ENCODE measurements around the gene FRMPD4. TPM values are rescaled to one million over a fixed set of nuclear protein-coding genes. Genes with fewer than 3 reads are reported as not detected.

The FRMPD4 gene
- total RNA-seq, 1 donor from 2014 or later, result 0.54 TPM

DNA sequence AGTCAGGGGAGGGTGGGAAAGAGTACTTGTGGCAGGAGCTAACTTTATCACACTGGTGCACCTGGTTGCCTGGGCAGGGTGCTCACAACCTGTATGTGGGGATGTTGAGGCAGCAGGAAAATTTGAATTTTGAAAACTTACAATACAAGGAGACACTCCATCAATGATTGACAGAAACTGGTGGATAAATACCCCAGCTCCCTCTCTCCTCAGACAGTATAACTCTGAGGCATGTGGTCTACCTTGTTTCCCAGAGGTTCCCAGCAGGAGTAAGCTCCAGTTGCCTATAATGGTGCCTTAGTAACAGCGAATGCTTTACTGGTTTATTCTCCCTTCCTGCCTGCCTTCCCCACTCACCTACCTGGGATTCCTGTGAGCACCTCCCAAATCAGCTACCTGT is 541.2 kb downstream of the FRMPD4 start:
- H3K4me3 ChIP-seq (ENCODE audit: insufficient read depth, low read depth, low read length), result no peak overlapping the region
- H3K79me2 ChIP-seq (ENCODE audit: insufficient read depth, low read length), result no peaks in the 10 kb centered on the region
- H3K27me3 Mint-ChIP-seq (ENCODE audit: low read depth, unreplicated experiment), result no peaks in the 10 kb centered on the region
- H3K27ac Mint-ChIP-seq (ENCODE audit: unreplicated experiment), result no peak overlapping the region
- no peaks in the 10 kb centered on the region for H3K9me3 ChIP-seq (ENCODE audit: insufficient read depth, low read depth, low read length)
- H3K4me2 ChIP-seq (ENCODE audit: low read length), result no peak overlapping the region
- no peak overlapping the region for H3K4me3 Mint-ChIP-seq (ENCODE audit: unreplicated experiment)
- H3K4me1 ChIP-seq (ENCODE audit: insufficient read depth, low read length), result no peaks in the 10 kb centered on the region
- H3K9ac ChIP-seq (ENCODE audit: low read length), result no peak overlapping the region
- no peaks in the 10 kb centered on the region for H3K27me3 ChIP-seq (ENCODE audit: insufficient read depth, low read length)
- peak; percentile 23 for FAIRE-seq
- TF ChIP-seq EZH2 (IDR thresholded peaks at IDR 0.05; ENCODE audit: insufficient read depth, low read length), result no peak
- TF ChIP-seq, protein P1, sequence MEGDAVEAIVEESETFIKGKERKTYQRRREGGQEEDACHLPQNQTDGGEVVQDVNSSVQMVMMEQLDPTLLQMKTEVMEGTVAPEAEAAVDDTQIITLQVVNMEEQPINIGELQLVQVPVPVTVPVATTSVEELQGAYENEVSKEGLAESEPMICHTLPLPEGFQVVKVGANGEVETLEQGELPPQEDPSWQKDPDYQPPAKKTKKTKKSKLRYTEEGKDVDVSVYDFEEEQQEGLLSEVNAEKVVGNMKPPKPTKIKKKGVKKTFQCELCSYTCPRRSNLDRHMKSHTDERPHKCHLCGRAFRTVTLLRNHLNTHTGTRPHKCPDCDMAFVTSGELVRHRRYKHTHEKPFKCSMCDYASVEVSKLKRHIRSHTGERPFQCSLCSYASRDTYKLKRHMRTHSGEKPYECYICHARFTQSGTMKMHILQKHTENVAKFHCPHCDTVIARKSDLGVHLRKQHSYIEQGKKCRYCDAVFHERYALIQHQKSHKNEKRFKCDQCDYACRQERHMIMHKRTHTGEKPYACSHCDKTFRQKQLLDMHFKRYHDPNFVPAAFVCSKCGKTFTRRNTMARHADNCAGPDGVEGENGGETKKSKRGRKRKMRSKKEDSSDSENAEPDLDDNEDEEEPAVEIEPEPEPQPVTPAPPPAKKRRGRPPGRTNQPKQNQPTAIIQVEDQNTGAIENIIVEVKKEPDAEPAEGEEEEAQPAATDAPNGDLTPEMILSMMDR (IDR thresholded peaks at IDR 0.05; ENCODE audit: insufficient read depth, low read depth, low read length), result no peak
- H3K27ac ChIP-seq (ENCODE audit: low read depth, low read length), result no peak overlapping the region
- DNase-seq (ENCODE audit: low read depth), result no peak
- H3K36me3 Mint-ChIP-seq (ENCODE audit: low read depth, unreplicated experiment), result no peaks in the 10 kb centered on the region
- H4K20me1 ChIP-seq (ENCODE audit: insufficient read depth, low read length), result no peaks in the 10 kb centered on the region
- H3K36me3 ChIP-seq (ENCODE audit: insufficient read depth, low read length), result no peaks in the 10 kb centered on the region
- peaks cover 2% of the 10 kb centered on the region for H3K9me3 Mint-ChIP-seq (ENCODE audit: unreplicated experiment)
- H3K4me1 Mint-ChIP-seq (ENCODE audit: low read depth, unreplicated experiment), result no peaks in the 10 kb centered on the region
- H2AFZ ChIP-seq (ENCODE audit: low read depth, low read length), result no peak overlapping the region

DNA sequence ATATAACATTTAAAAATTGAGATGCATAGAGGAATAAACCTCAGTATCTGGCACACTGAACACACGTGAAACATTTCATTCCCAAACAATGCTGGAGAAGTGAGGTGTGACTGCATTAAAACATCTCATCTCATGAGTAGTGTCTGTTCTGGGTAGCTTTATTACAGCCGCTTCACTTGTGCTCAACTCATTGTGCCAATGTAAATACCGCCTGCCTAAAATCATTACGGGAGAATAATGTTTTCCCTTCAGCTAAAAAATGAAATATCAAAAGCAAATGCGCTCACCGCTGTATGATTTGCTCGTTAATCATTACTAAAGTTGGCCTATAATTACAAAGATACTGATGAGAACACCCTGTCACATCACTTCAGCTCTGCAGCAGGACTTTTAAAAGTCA is 542.8 kb downstream of the FRMPD4 start:
- Mint-ChIP-seq H3K36me3 (ENCODE audit: low read depth, unreplicated experiment) (no peaks in the 10 kb centered on the region), H3K4me1 (ENCODE audit: low read depth, unreplicated experiment) (no peaks in the 10 kb centered on the region), H3K27me3 (ENCODE audit: low read depth, unreplicated experiment) (no peaks in the 10 kb centered on the region), H3K9me3 (ENCODE audit: unreplicated experiment) (peaks cover 2% of the 10 kb centered on the region), H3K4me3 (ENCODE audit: unreplicated experiment) (no peak overlapping the region), H3K27ac (ENCODE audit: unreplicated experiment) (no peak overlapping the region)
- Histone ChIP-seq H2AFZ (ENCODE audit: low read depth, low read length) (no peak overlapping the region), H3K9me3 (ENCODE audit: insufficient read depth, low read depth, low read length) (no peaks in the 10 kb centered on the region), H4K20me1 (ENCODE audit: insufficient read depth, low read length) (no peaks in the 10 kb centered on the region), H3K27ac (ENCODE audit: low read depth, low read length) (no peak overlapping the region), H3K27me3 (ENCODE audit: insufficient read depth, low read length) (no peaks in the 10 kb centered on the region), H3K9ac (ENCODE audit: low read length) (no peak overlapping the region), H3K4me2 (ENCODE audit: low read length) (no peak overlapping the region), H3K4me3 (ENCODE audit: insufficient read depth, low read depth, low read length) (no peak overlapping the region), H3K36me3 (ENCODE audit: insufficient read depth, low read length) (no peaks in the 10 kb centered on the region), H3K79me2 (ENCODE audit: insufficient read depth, low read length) (no peaks in the 10 kb centered on the region), H3K4me1 (ENCODE audit: insufficient read depth, low read length) (no peaks in the 10 kb centered on the region)
- DNase-seq (ENCODE audit: low read depth) (no peak), FAIRE-seq (no peak)
- TF ChIP-seq, protein P1 (IDR thresholded peaks at IDR 0.05; ENCODE audit: insufficient read depth, low read depth, low read length), result no peak
- no peak for TF ChIP-seq EZH2 (IDR thresholded peaks at IDR 0.05; ENCODE audit: insufficient read depth, low read length)

DNA sequence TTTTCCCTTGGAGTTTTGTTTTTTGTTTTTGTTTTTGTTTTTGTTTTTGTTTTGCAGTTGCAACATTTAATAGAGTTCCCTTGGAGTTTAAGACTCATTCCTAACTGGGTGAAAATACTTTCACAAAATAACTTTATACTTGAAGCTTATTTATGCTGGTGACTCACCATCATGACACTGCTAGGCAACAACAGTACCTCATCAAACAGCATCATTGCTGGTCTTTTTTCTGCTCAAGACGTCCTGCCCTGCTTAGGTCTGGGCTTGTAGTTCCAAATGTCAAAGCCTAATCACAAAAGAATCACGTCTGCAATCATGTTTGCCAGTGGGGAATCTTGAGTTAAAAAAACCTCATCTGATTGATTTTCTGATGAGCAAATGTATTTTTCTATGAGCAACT is 547.3 kb downstream of the FRMPD4 start:
- H3K27ac ChIP-seq (ENCODE audit: low read depth, low read length), result no peak overlapping the region
- no peaks in the 10 kb centered on the region for H3K4me1 ChIP-seq (ENCODE audit: insufficient read depth, low read length)
- H3K79me2 ChIP-seq (ENCODE audit: insufficient read depth, low read length), result no peaks in the 10 kb centered on the region
- Mint-ChIP-seq H3K4me1 (ENCODE audit: low read depth, unreplicated experiment) (no peaks in the 10 kb centered on the region), H3K36me3 (ENCODE audit: low read depth, unreplicated experiment) (no peaks in the 10 kb centered on the region), H3K27me3 (ENCODE audit: low read depth, unreplicated experiment) (no peaks in the 10 kb centered on the region), H3K27ac (ENCODE audit: unreplicated experiment) (no peak overlapping the region), H3K4me3 (ENCODE audit: unreplicated experiment) (no peak overlapping the region), H3K9me3 (ENCODE audit: unreplicated experiment) (no peaks in the 10 kb centered on the region)
- H3K36me3 ChIP-seq (ENCODE audit: insufficient read depth, low read length), result no peaks in the 10 kb centered on the region
- DNase-seq (ENCODE audit: low read depth) (no peak), FAIRE-seq (no peak)
- H2AFZ ChIP-seq (ENCODE audit: low read depth, low read length), result no peak overlapping the region
- H4K20me1 ChIP-seq (ENCODE audit: insufficient read depth, low read length), result no peaks in the 10 kb centered on the region
- H3K9me3 ChIP-seq (ENCODE audit: insufficient read depth, low read depth, low read length), result no peaks in the 10 kb centered on the region
- H3K9ac ChIP-seq (ENCODE audit: low read length), result no peak overlapping the region
- H3K27me3 ChIP-seq (ENCODE audit: insufficient read depth, low read length), result no peaks in the 10 kb centered on the region
- no peak overlapping the region for H3K4me2 ChIP-seq (ENCODE audit: low read length)
- TF ChIP-seq EZH2 (IDR thresholded peaks at IDR 0.05; ENCODE audit: insufficient read depth, low read length), result no peak
- TF ChIP-seq, protein P1 (IDR thresholded peaks at IDR 0.05; ENCODE audit: insufficient read depth, low read depth, low read length), result no peak
- H3K4me3 ChIP-seq (ENCODE audit: insufficient read depth, low read depth, low read length), result no peak overlapping the region

Data from astrocyte (in vitro differentiated cells and primary cell).